ENCODE results near the gene FAM217B.

Gene FAM217B

GRCh38 chr20:59940956-59941294 is 736 bp downstream of the FAM217B start:
- peak overlapping the region; percentile 88 for H3K4me3 ChIP-seq (replicated peaks; ENCODE audit: insufficient read depth, low read length)
- no peaks in the 10 kb centered on the region for H3K27me3 ChIP-seq (ENCODE audit: insufficient read depth, poor library complexity, severe bottlenecking)
- no peak for DNase-seq (ENCODE audit: low read depth in 1 of 2, low spot score in 1 of 2)
- H3K27ac ChIP-seq (replicated peaks): peak overlapping the region; percentile 95
- TF ChIP-seq REST (IDR thresholded peaks at IDR 0.05; ENCODE audit: insufficient replicate concordance, low read depth) (peak; percentile 23), SPI1 (IDR thresholded peaks at IDR 0.05; ENCODE audit: borderline replicate concordance, low read depth) (no peak), GABPA (IDR thresholded peaks at IDR 0.05; ENCODE audit: low read depth) (no peak)

- TF ChIP-seq SPI1 (IDR thresholded peaks at IDR 0.05; ENCODE audit: borderline replicate concordance, low read depth) (0 out of 2 replicates have a peak, but pooled peaks have one; percentile 6), POLR2AphosphoS5 (IDR thresholded peaks at IDR 0.05; ENCODE audit: low read depth) (no peak)
- DNase-seq (ENCODE audit: low read depth in 1 of 2, low spot score in 1 of 2): no peak
- Histone ChIP-seq H3K27me3 (ENCODE audit: insufficient read depth, poor library complexity, severe bottlenecking) (no peaks in the 10 kb centered on the region), H3K27ac (replicated peaks) (no peak overlapping the region), H3K4me3 (replicated peaks; ENCODE audit: insufficient read depth, low read length) (no peak overlapping the region)
Measured at GRCh38 chr20:59942245-59942644, 2.1 kb downstream of the FAM217B start.

- no peak for DNase-seq (ENCODE audit: low read depth in 1 of 2, low spot score in 1 of 2)
- no peaks in the 10 kb centered on the region for H3K27me3 ChIP-seq (ENCODE audit: insufficient read depth, poor library complexity, severe bottlenecking)
- TF ChIP-seq SPI1 (IDR thresholded peaks at IDR 0.05; ENCODE audit: borderline replicate concordance, low read depth): no peak
- TF ChIP-seq REST (IDR thresholded peaks at IDR 0.05; ENCODE audit: insufficient replicate concordance, low read depth): no peak
- TF ChIP-seq CTCF (IDR thresholded peaks at IDR 0.05; ENCODE audit: insufficient read depth, low read length): no peak
- no peak for TF ChIP-seq GABPA (IDR thresholded peaks at IDR 0.05; ENCODE audit: low read depth)
- no peak for TF ChIP-seq POLR2AphosphoS5 (IDR thresholded peaks at IDR 0.05; ENCODE audit: low read depth)
- H3K4me3 ChIP-seq (replicated peaks; ENCODE audit: insufficient read depth, low read length): no peak overlapping the region
- H3K27ac ChIP-seq (replicated peaks): no peak overlapping the region
Measured at GRCh38 chr20:59944726-59945125, 4.5 kb downstream of the FAM217B start.

GRCh38 chr20:59945175-59945574 is 5.0 kb downstream of the FAM217B start:
- DNase-seq (ENCODE audit: low read depth in 1 of 2, low spot score in 1 of 2): no peak
- TF ChIP-seq REST (IDR thresholded peaks at IDR 0.05; ENCODE audit: insufficient replicate concordance, low read depth) (no peak), CTCF (IDR thresholded peaks at IDR 0.05; ENCODE audit: insufficient read depth, low read length) (no peak), POLR2AphosphoS5 (IDR thresholded peaks at IDR 0.05; ENCODE audit: low read depth) (no peak), GABPA (IDR thresholded peaks at IDR 0.05; ENCODE audit: low read depth) (no peak), SPI1 (IDR thresholded peaks at IDR 0.05; ENCODE audit: borderline replicate concordance, low read depth) (no peak)
- H3K27ac ChIP-seq (replicated peaks): no peak overlapping the region
- no peaks in the 10 kb centered on the region for H3K27me3 ChIP-seq (ENCODE audit: insufficient read depth, poor library complexity, severe bottlenecking)
- no peak overlapping the region for H3K4me3 ChIP-seq (replicated peaks; ENCODE audit: insufficient read depth, low read length)

Measured in HL-60 (cell line).